ENCODE results near the gene MYZAP. TPM values are rescaled to one million over a fixed set of nuclear protein-coding genes. Genes with fewer than 3 reads are reported as not detected.

MYZAP gene
- total and polyA plus RNA-seq, 2 of the 4 experiments (the other 2 are of a cell fraction): not detected

- no peaks in the 10 kb centered on the region for H4K20me1 ChIP-seq (ENCODE audit: insufficient read depth, low read length)
- H3K23ac ChIP-seq (ENCODE audit: low read depth, low read length): no peak overlapping the region
- H2AK9ac ChIP-seq (replicated peaks; ENCODE audit: low read depth, low read length, poor library complexity): peak overlapping the region; percentile 39
- no peaks in the 10 kb centered on the region for H3K9me3 ChIP-seq (ENCODE audit: control insufficient read depth, insufficient read depth, low read length)
- H4K5ac ChIP-seq (ENCODE audit: low read depth, low read length): no peak overlapping the region
- H2BK120ac ChIP-seq (ENCODE audit: low read depth, low read length): no peak overlapping the region
- H3K4me3 ChIP-seq (ENCODE audit: insufficient read depth, low read depth, low read length): no peak overlapping the region
- no peak overlapping the region for H3K18ac ChIP-seq (ENCODE audit: low read depth, low read length)
- H3K56ac ChIP-seq (ENCODE audit: extremely low read depth, insufficient read depth, low read length): no peak overlapping the region
- dilution Hi-C loops (cut with HindIII; ENCODE audit: low sequenced_read_pairs, unreplicated experiment) (loop anchor here (25.0 kb wide), 1 partner anchor 208 kb away; no protein-coding TSS in a partner anchor), intact Hi-C loops (cut with micrococcal nuclease) (no loop called here), in situ Hi-C loops (cut with MboI; ENCODE audit: low sequenced_read_pairs) (loop anchor here (25.0 kb wide), 2 partner anchors 633 to 733 kb away; partner anchors contain the start of gene TCF12)
- no TSS peak for BruUV-seq (replicated peaks)
- H3K27me3 ChIP-seq (ENCODE audit: control insufficient read depth, insufficient read depth, low read length): peaks cover 27% of the 10 kb centered on the region
- no peak for DNase-seq
- ATAC-seq (ENCODE audit: low read depth): no peak
- CTCF ChIA-PET: interaction anchor here (1.1 kb wide), 1 partner anchor 204 kb away, joined by 3 read pairs; no protein-coding TSS in a partner anchor
- POLR2A ChIA-PET (ENCODE audit: unreplicated experiment): no interaction called here
- H3K27ac ChIP-seq (ENCODE audit: insufficient read depth, low read length): no peak overlapping the region
- no peaks in the 10 kb centered on the region for H3K4me1 ChIP-seq (ENCODE audit: control insufficient read depth, insufficient read depth, low read length)
- 0 out of 2 replicates have a peak overlapping the region, but pooled peaks have one; percentile 6 for H2AK5ac ChIP-seq (ENCODE audit: low read depth, low read length)
- no peak overlapping the region for H3K14ac ChIP-seq (replicated peaks; ENCODE audit: low read depth, low read length)
- 100% methylated on average over 1 of the region's 11 CpGs; no CpG with 5 or more reads in 1 of the 2 experiments for WGBS, 2 experiments (ENCODE audit: extremely low coverage in 2 of 2, insufficient read length in 1 of 2)
- H2BK5ac ChIP-seq (ENCODE audit: low read depth, low read length, poor library complexity, severe bottlenecking): no peak overlapping the region
- H2BK15ac ChIP-seq (ENCODE audit: low read depth, low read length): no peak overlapping the region
- H3K36me3 ChIP-seq (ENCODE audit: control insufficient read depth, insufficient read depth, low read length): no peaks in the 10 kb centered on the region
- H3K4ac ChIP-seq (ENCODE audit: low read depth, low read length): no peak overlapping the region
- no peak overlapping the region for H3K9ac ChIP-seq (ENCODE audit: low read depth, low read length)
- H4K91ac ChIP-seq (ENCODE audit: insufficient read depth, low read depth, low read length): no peak overlapping the region
- H2BK20ac ChIP-seq (ENCODE audit: low read depth, low read length): no peak overlapping the region
- H3K9me1 ChIP-seq (ENCODE audit: insufficient read depth, low read length): no peaks in the 10 kb centered on the region
- H2AFZ ChIP-seq (replicated peaks; ENCODE audit: low read length, poor library complexity): peak overlapping the region; percentile 7
- TF ChIP-seq USF2 (IDR thresholded peaks at IDR 0.05; ENCODE audit: low read depth, low read length) (no peak), RFX5 (IDR thresholded peaks at IDR 0.05; ENCODE audit: low read depth, low read length) (no peak), SMC3 (IDR thresholded peaks at IDR 0.05; ENCODE audit: low read depth, low read length) (no peak), RCOR1 (IDR thresholded peaks at IDR 0.05; ENCODE audit: insufficient replicate concordance, low read length) (no peak), NFE2L2 (IDR thresholded peaks at IDR 0.05; ENCODE audit: low read depth, low read length) (no peak), FOS (IDR thresholded peaks at IDR 0.05; ENCODE audit: low read depth, low read length) (no peak), MXI1 (IDR thresholded peaks at IDR 0.05; ENCODE audit: borderline replicate concordance, low read depth, low read length) (no peak), MAFK (IDR thresholded peaks at IDR 0.05; ENCODE audit: low read depth, low read length) (no peak), POLR2A (IDR thresholded peaks at IDR 0.05; ENCODE audit: low read depth, low read length) (no peak), ELK1 (IDR thresholded peaks at IDR 0.05; ENCODE audit: borderline replicate concordance, low read depth, low read length) (no peak), CTCF (conservative IDR thresholded peaks at IDR 0.05; ENCODE audit: low read depth, low read length) (no peak), CEBPB (IDR thresholded peaks at IDR 0.05; ENCODE audit: low read depth, low read length) (no peak), RAD21 (IDR thresholded peaks at IDR 0.05; ENCODE audit: low read length) (no peak), BHLHE40 (IDR thresholded peaks at IDR 0.05; ENCODE audit: low read depth, low read length) (no peak), MAZ (IDR thresholded peaks at IDR 0.05; ENCODE audit: borderline replicate concordance, low read depth, low read length) (no peak), CHD1 (IDR thresholded peaks at IDR 0.05; ENCODE audit: low read depth, low read length) (no peak)
- no peak overlapping the region for H4K8ac ChIP-seq (ENCODE audit: low read depth in 2 of 2, low read length in 2 of 2)
- H3K79me1 ChIP-seq (ENCODE audit: low read depth in 1 of 2, low read length in 2 of 2): no peaks in the 10 kb centered on the region
- no peak overlapping the region for H3K4me2 ChIP-seq (ENCODE audit: low read depth, low read length)
Measured at GRCh38 chr15:57544848-57545480, 46.7 kb upstream of the MYZAP start.
